ENCODE data around the gene MTMR4.

DNA sequence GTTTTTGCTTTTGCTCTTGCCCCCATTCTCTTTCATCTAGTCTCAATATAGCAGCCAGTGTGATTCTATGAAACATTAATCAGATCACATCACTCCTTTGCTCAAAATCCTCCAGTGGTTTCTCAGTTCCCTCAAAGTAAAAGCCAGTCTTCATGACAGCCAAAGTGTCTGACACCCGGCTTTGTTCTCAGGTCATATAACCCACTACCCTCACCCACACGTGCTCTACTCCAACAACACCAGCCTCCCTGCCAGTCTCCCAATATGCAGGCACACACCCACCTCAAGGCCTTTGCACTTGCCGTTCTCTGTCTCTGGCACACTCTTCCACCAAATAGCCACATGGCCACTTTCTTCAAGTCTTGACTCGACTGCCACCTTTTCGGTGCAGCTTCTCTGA lies 4.4 kb downstream of the MTMR4 start:
- TF ChIP-seq BHLHE40 (IDR thresholded peaks at IDR 0.05; ENCODE audit: borderline replicate concordance) (no peak), SUZ12 (IDR thresholded peaks at IDR 0.05) (no peak), SP1 (IDR thresholded peaks at IDR 0.05) (no peak), FOXM1 (IDR thresholded peaks at IDR 0.05; ENCODE audit: borderline replicate concordance) (no peak), FOXK2 (IDR thresholded peaks at IDR 0.05) (no peak), ELF4 (IDR thresholded peaks at IDR 0.05) (no peak), FOXA1 (IDR thresholded peaks at IDR 0.05) (no peak), HDGF (IDR thresholded peaks at IDR 0.05; ENCODE audit: borderline replicate concordance) (no peak), LEF1 (IDR thresholded peaks at IDR 0.05; ENCODE audit: borderline replicate concordance) (no peak)

All from HEK293T (cell line).